Esophagus muscularis mucosa (tissue), 4 donors: Measurements from ENCODE around the gene BPTF.
"Not testable (repeated sequence)": the region's sequence is repeated elsewhere in the genome, so short reads cannot be mapped to it uniquely, and the experiment has no call there.

Experiments
- CTCF ChIP-seq, 3 experiments: fragments of 200-600 bp in 2 of 3; fragments of 450-650 bp in 1 of 3; sonication (generic) in 2 of 3; IDR thresholded peaks; one replicate each; pipeline ENCODE4 v1.5.1; 2017 to 2019; ENCODE audit warnings: antibody characterized with exemption in 3 of 3, mild to moderate bottlenecking in 2 of 3, moderate library complexity in 1 of 3
- EP300 ChIP-seq: sonication (generic); formaldehyde crosslinking; IDR thresholded peaks from one replicate; pipeline ENCODE4 v1.6.1; 2017; ENCODE audit warnings: antibody characterized with exemption
- POLR2A ChIP-seq: fragments of 450-650 bp; IDR thresholded peaks from one replicate; pipeline ENCODE4 v1.6.1; 2017; ENCODE audit warnings: antibody characterized with exemption, moderate library complexity, mild to moderate bottlenecking, low read depth
- POLR2AphosphoS5 ChIP-seq, 2 donors: sonication (generic); formaldehyde crosslinking; IDR thresholded peaks; one replicate each; pipeline ENCODE4 v1.6.1; 2017; ENCODE audit warnings: antibody characterized with exemption in 2 of 2

GRCh38 chr17:68020791-68021190 is 195.5 kb downstream of the BPTF start:
- TF ChIP-seq CTCF (IDR thresholded peaks at IDR 0.05); POLR2A; POLR2AphosphoS5 (IDR thresholded peaks at IDR 0.05); EP300: not testable (repeated sequence)
